ENCODE measurements around the gene DNAJB5. TPM values are rescaled to one million over a fixed set of nuclear protein-coding genes. Genes with fewer than 3 reads are reported as not detected.

DNAJB5 gene
- total RNA-seq, 1 experiment from 2014 or later = 2.7 TPM

DNA sequence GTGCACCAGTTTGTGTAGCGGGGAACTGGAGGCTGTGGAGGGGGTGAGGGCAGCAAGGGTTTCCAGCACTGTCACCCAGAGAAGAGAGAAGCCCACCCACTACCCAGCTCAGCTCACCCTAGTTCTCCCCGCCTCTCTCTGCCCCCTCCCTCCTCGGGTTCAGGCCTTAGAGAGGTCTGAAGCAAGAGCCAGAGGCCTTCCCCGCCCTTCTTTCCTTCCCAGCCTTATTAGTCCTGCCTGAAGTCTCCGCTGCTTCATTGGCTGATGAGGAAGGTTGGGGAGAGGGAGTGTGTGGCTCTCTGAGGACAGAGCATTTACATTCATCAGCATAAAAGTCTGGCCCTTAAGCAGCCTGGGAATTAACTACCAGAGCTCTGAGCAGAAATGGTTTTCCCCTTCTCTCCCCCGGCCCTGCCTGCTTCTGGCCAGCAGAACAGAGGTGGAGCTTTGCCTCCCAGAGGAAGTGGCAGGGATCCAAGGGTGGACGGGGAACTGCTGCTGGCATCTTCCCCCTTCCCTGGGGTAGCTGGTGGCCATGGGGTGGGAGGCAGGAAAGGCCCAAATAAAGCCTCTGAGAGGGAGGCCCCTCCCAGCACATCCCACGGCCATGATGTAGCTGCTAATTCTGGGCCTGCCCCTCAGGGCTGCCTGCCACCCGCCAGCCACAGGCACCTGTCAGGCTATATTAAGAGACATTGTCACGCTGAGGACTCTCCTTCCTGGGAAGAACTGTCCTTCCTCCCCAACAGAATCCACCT, 4.1 kb downstream of the DNAJB5 start:
- Histone ChIP-seq H3K9me2 (replicated peaks; ENCODE audit: insufficient read depth, low read length) (no peaks in the 10 kb centered on the region), H3K4me1 (ENCODE audit: low read length) (peaks cover 18% of the 10 kb centered on the region), H3K9me3 (ENCODE audit: low read length) (no peaks in the 10 kb centered on the region), H3K4me3 (ENCODE audit: low read length) (no peak overlapping the region), H2AFZ (ENCODE audit: low read length) (no peak overlapping the region), H3K36me3 (ENCODE audit: insufficient read depth, low read length) (no peaks in the 10 kb centered on the region), H3K4me2 (ENCODE audit: low read depth, low read length, poor library complexity, severe bottlenecking) (no peak overlapping the region), H3K27me3 (ENCODE audit: low read length) (no peaks in the 10 kb centered on the region), H3K79me2 (ENCODE audit: low read length) (no peaks in the 10 kb centered on the region), H4K20me1 (ENCODE audit: insufficient read depth, low read depth, low read length) (peaks cover 9% of the 10 kb centered on the region; the same call in 1 of the 2 replicates), H3K27ac (ENCODE audit: low read length) (no peak overlapping the region), H3K9ac (ENCODE audit: low read length) (no peak overlapping the region)
- DNase-seq = no peak

- H3K4me3 ChIP-seq (ENCODE audit: low read length) = no peak overlapping the region
- peaks cover 13% of the 10 kb centered on the region for H3K4me1 ChIP-seq (ENCODE audit: low read length)
- H3K27me3 ChIP-seq (ENCODE audit: low read length) = no peaks in the 10 kb centered on the region
- DNase-seq = no peak
- H3K4me2 ChIP-seq (ENCODE audit: low read depth, low read length, poor library complexity, severe bottlenecking) = no peak overlapping the region
- peaks cover 9% of the 10 kb centered on the region; the same call in 1 of the 2 replicates for H4K20me1 ChIP-seq (ENCODE audit: insufficient read depth, low read depth, low read length)
- H3K27ac ChIP-seq (ENCODE audit: low read length) = no peak overlapping the region
- no peaks in the 10 kb centered on the region for H3K9me2 ChIP-seq (replicated peaks; ENCODE audit: insufficient read depth, low read length)
- H2AFZ ChIP-seq (ENCODE audit: low read length) = no peak overlapping the region
- H3K36me3 ChIP-seq (ENCODE audit: insufficient read depth, low read length) = no peaks in the 10 kb centered on the region
- no peaks in the 10 kb centered on the region for H3K9me3 ChIP-seq (ENCODE audit: low read length)
- H3K9ac ChIP-seq (ENCODE audit: low read length) = no peak overlapping the region
- H3K79me2 ChIP-seq (ENCODE audit: low read length) = no peaks in the 10 kb centered on the region
Measured at GRCh38 chr9:34994260-34994899, 4.8 kb downstream of the DNAJB5 start.

- Histone ChIP-seq H3K4me3 (ENCODE audit: low read length) (no peak overlapping the region), H3K4me1 (ENCODE audit: low read length) (peaks cover 12% of the 10 kb centered on the region), H4K20me1 (ENCODE audit: insufficient read depth, low read depth, low read length) (peaks cover 9% of the 10 kb centered on the region; the same call in 1 of the 2 replicates), H3K9ac (ENCODE audit: low read length) (no peak overlapping the region), H2AFZ (ENCODE audit: low read length) (no peak overlapping the region), H3K79me2 (ENCODE audit: low read length) (no peaks in the 10 kb centered on the region), H3K4me2 (ENCODE audit: low read depth, low read length, poor library complexity, severe bottlenecking) (no peak overlapping the region), H3K36me3 (ENCODE audit: insufficient read depth, low read length) (no peaks in the 10 kb centered on the region), H3K9me3 (ENCODE audit: low read length) (no peaks in the 10 kb centered on the region), H3K27me3 (ENCODE audit: low read length) (no peaks in the 10 kb centered on the region), H3K27ac (ENCODE audit: low read length) (no peak overlapping the region), H3K9me2 (replicated peaks; ENCODE audit: insufficient read depth, low read length) (no peaks in the 10 kb centered on the region)
- DNase-seq = no peak
Measured at GRCh38 chr9:34994900-34995669, 5.5 kb downstream of the DNAJB5 start.

DNA sequence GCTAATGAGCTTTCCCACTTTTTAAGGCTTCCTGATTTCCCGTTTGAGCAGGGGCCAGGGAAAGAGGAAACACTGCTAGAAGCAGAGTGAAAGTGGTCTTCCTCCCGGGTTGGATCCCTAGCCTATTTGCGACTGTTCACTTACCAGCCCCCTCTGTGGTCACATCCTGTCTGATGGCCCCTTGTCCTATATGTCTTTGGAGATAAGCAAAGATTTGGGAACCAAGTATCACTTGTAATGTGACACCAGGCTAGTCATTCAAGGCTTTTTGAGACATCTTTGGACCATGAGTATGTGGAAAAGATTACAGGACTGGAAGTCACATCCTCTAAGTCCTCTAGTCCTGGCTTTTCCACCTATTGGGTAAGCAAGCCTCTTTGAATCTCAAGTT, 6.1 kb downstream of the DNAJB5 start:
- no peak overlapping the region for H3K4me3 ChIP-seq (ENCODE audit: low read length)
- peaks cover 7% of the 10 kb centered on the region for H3K4me1 ChIP-seq (ENCODE audit: low read length)
- H4K20me1 ChIP-seq (ENCODE audit: insufficient read depth, low read depth, low read length) = peaks cover 9% of the 10 kb centered on the region; the same call in 1 of the 2 replicates
- no peak overlapping the region for H2AFZ ChIP-seq (ENCODE audit: low read length)
- no peaks in the 10 kb centered on the region for H3K79me2 ChIP-seq (ENCODE audit: low read length)
- H3K9me3 ChIP-seq (ENCODE audit: low read length) = no peaks in the 10 kb centered on the region
- DNase-seq = no peak
- no peaks in the 10 kb centered on the region for H3K9me2 ChIP-seq (replicated peaks; ENCODE audit: insufficient read depth, low read length)
- no peaks in the 10 kb centered on the region for H3K36me3 ChIP-seq (ENCODE audit: insufficient read depth, low read length)
- no peak overlapping the region for H3K4me2 ChIP-seq (ENCODE audit: low read depth, low read length, poor library complexity, severe bottlenecking)
- no peak overlapping the region for H3K9ac ChIP-seq (ENCODE audit: low read length)
- no peaks in the 10 kb centered on the region for H3K27me3 ChIP-seq (ENCODE audit: low read length)
- no peak overlapping the region for H3K27ac ChIP-seq (ENCODE audit: low read length)

DNA sequence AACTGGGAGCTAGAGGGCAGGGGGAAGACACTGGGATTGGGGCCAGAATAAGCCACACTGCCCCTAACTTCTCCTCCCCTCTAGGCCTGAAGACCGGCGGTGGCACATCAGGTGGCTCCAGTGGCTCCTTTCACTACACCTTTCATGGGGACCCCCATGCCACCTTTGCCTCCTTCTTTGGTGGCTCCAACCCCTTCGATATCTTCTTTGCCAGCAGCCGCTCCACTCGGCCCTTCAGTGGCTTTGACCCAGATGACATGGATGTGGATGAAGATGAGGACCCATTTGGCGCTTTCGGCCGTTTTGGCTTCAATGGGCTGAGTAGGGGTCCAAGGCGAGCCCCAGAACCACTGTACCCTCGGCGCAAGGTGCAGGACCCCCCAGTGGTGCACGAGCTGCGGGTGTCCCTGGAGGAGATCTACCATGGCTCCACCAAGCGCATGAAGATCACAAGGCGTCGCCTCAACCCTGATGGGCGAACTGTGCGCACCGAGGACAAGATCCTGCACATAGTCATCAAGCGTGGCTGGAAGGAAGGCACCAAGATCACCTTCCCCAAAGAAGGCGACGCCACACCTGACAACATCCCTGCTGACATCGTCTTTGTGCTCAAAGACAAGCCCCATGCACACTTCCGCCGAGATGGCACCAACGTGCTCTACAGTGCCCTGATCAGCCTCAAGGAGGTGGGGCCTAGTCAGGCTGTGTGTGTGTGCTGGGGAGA, 6.8 kb downstream of the DNAJB5 start:
- no peak overlapping the region for H3K27ac ChIP-seq (ENCODE audit: low read length)
- H3K79me2 ChIP-seq (ENCODE audit: low read length) = no peaks in the 10 kb centered on the region
- H2AFZ ChIP-seq (ENCODE audit: low read length) = no peak overlapping the region
- no peaks in the 10 kb centered on the region for H3K9me3 ChIP-seq (ENCODE audit: low read length)
- no peaks in the 10 kb centered on the region for H3K9me2 ChIP-seq (replicated peaks; ENCODE audit: insufficient read depth, low read length)
- H3K9ac ChIP-seq (ENCODE audit: low read length) = no peak overlapping the region
- no peak overlapping the region for H3K4me3 ChIP-seq (ENCODE audit: low read length)
- no peak overlapping the region for H3K4me2 ChIP-seq (ENCODE audit: low read depth, low read length, poor library complexity, severe bottlenecking)
- no peaks in the 10 kb centered on the region; the same call in 1 of the 2 replicates for H3K4me1 ChIP-seq (ENCODE audit: low read length)
- no peaks in the 10 kb centered on the region for H3K36me3 ChIP-seq (ENCODE audit: insufficient read depth, low read length)
- H4K20me1 ChIP-seq (ENCODE audit: insufficient read depth, low read depth, low read length) = 0 out of 2 replicates have a peak, but pooled peaks cover 3% of the 10 kb centered on the region
- no peaks in the 10 kb centered on the region for H3K27me3 ChIP-seq (ENCODE audit: low read length)
- no peak for DNase-seq

DNA sequence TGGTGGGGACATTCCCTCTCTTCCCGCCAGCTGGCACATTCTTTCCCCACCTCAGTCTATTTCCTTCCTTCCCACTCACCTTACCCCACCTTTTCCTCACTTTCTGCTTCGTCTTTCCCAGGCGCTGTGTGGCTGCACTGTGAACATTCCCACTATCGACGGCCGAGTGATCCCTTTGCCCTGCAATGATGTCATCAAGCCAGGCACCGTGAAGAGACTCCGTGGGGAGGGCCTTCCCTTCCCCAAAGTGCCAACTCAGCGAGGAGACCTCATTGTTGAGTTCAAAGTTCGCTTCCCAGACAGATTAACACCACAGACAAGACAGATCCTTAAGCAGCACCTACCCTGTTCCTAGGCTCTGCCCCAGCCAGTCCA, 7.3 kb downstream of the DNAJB5 start:
- Histone ChIP-seq H3K4me3 (ENCODE audit: low read length) (no peak overlapping the region), H3K4me1 (ENCODE audit: low read length) (no peaks in the 10 kb centered on the region), H3K79me2 (ENCODE audit: low read length) (no peaks in the 10 kb centered on the region), H3K9me3 (ENCODE audit: low read length) (no peaks in the 10 kb centered on the region), H3K36me3 (ENCODE audit: insufficient read depth, low read length) (no peaks in the 10 kb centered on the region), H3K27me3 (ENCODE audit: low read length) (no peaks in the 10 kb centered on the region), H3K9me2 (replicated peaks; ENCODE audit: insufficient read depth, low read length) (no peaks in the 10 kb centered on the region), H3K27ac (ENCODE audit: low read length) (no peak overlapping the region), H3K9ac (ENCODE audit: low read length) (no peak overlapping the region), H4K20me1 (ENCODE audit: insufficient read depth, low read depth, low read length) (0 out of 2 replicates have a peak, but pooled peaks cover 2% of the 10 kb centered on the region), H2AFZ (ENCODE audit: low read length) (no peak overlapping the region), H3K4me2 (ENCODE audit: low read depth, low read length, poor library complexity, severe bottlenecking) (no peak overlapping the region)
- no peak for DNase-seq

- H3K4me1 ChIP-seq (ENCODE audit: low read length) = no peaks in the 10 kb centered on the region
- H3K9me2 ChIP-seq (replicated peaks; ENCODE audit: insufficient read depth, low read length) = no peaks in the 10 kb centered on the region
- H3K79me2 ChIP-seq (ENCODE audit: low read length) = no peaks in the 10 kb centered on the region
- no peaks in the 10 kb centered on the region for H4K20me1 ChIP-seq (ENCODE audit: insufficient read depth, low read depth, low read length)
- no peak for DNase-seq
- no peak overlapping the region for H3K27ac ChIP-seq (ENCODE audit: low read length)
- H3K9me3 ChIP-seq (ENCODE audit: low read length) = no peaks in the 10 kb centered on the region
- H3K27me3 ChIP-seq (ENCODE audit: low read length) = no peaks in the 10 kb centered on the region
- no peak overlapping the region for H3K4me2 ChIP-seq (ENCODE audit: low read depth, low read length, poor library complexity, severe bottlenecking)
- no peaks in the 10 kb centered on the region for H3K36me3 ChIP-seq (ENCODE audit: insufficient read depth, low read length)
- H2AFZ ChIP-seq (ENCODE audit: low read length) = no peak overlapping the region
- H3K4me3 ChIP-seq (ENCODE audit: low read length) = no peak overlapping the region
- H3K9ac ChIP-seq (ENCODE audit: low read length) = no peak overlapping the region
Measured at GRCh38 chr9:34997379-34997781, 7.8 kb downstream of the DNAJB5 start.

Data from Karpas-422 (cell line).